DMS153 (cell line): ENCODE data around the gene GPR153.

Source experiments
- DNase-seq: peaks from one replicate; lab custom pipeline; 2025; lab: John Stamatoyannopoulos, UW

Gene GPR153

DNA sequence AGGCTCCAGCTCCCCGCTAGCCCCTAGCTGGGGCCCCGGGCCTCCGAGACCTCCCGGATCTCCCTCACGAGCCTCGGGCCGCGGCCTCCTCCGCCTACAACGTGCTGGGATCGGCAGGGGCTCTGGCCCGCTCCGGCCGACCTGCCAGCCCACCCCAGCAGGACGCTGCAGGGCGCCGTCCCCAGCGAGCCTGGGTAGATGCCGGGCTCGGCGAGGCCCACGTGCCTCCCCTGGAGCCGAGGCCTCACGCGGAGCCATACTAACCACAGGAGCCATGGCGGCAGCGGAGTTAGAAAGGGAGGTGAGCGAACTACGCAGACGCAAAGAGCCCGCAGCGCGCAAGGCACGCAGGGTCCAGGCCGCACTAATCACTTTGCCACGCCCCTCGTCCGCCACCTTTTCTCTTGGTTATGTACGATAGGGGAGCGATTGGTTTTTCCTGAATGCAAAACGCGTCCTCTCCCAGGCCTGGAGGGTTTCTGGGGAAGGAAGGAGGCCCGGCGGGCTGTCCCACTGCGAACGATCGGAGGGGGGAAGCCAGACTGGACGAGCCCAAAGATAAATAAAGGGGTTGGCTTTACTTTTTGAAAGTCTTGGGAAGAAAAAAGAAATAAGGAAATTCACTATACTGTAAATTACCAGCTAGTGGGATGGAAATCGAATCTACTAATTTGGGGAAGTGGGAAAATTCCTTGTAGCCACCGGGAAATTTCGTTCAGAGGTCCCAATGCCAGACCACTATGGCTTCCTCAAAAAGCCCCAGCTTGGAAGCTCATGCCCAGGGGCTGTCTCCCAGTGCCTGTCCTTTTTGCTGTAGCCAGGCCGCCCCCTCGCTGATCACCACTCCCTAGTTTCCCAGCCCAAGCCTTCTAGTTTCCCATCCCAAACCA lies 61.4 kb downstream of the GPR153 start, which contains the start of gene RPL22:
Gene RPL22 (minus strand): TSS at position 298 of the 890 bp plus-strand sequence. CDS start 22 bp downstream, at position 276.
- DNase-seq = peak; percentile 98

GRCh38 chr1:6198646-6199297 lies 62.1 kb downstream of the GPR153 start:
- DNase-seq = no peak

GRCh38 chr1:6197746-6198427 lies 63.0 kb downstream of the GPR153 start:
- DNase-seq = no peak
